HL-60 (cell line): ENCODE data around the gene RAB40B.
A peak's percentile ranks its signal among the peaks of the same experiment; 100 is the strongest.
"Not testable (repeated sequence)": the region's sequence is repeated elsewhere in the genome, so short reads cannot be mapped to it uniquely, and the experiment has no call there.

Experiments used
- DNase-seq, 2 experiments: peaks; one replicate each; pipeline ENCODE4 v3.0.0-alpha.2; 2010 to 2020; ENCODE audit warnings: low read depth in 1 of 2, low spot score in 1 of 2
- H3K27ac ChIP-seq: fragments of 250-450 bp; sonication (Bioruptor Pico); replicated peaks from 2 replicates; pipeline ENCODE4 v1.5.1; 2020; ENCODE audit warnings: mild to moderate bottlenecking, moderate library complexity
- H3K27me3 ChIP-seq: fragments of 250-450 bp; sonication (Bioruptor Pico); 2 replicates; pipeline ENCODE4 v1.5.1; 2021; ENCODE audit warnings: mild to moderate bottlenecking, moderate library complexity; ENCODE audit not compliant: insufficient read depth, poor library complexity, severe bottlenecking
- H3K4me3 ChIP-seq: replicated peaks from 2 replicates; pipeline ENCODE4 v1.5.1; 2011; ENCODE audit warnings: mild to moderate bottlenecking, control low read depth, low read length; ENCODE audit not compliant: insufficient read depth
- GABPA ChIP-seq: IDR thresholded peaks from 2 replicates; pipeline ENCODE4 v1.6.1; 2012; ENCODE audit warnings: low read depth
- POLR2AphosphoS5 ChIP-seq: IDR thresholded peaks from 2 replicates; pipeline ENCODE4 v1.6.1; 2012; ENCODE audit warnings: low read depth
- SPI1 ChIP-seq: IDR thresholded peaks from 2 replicates; pipeline ENCODE4 v1.6.1; 2012; ENCODE audit warnings: low read depth, mild to moderate bottlenecking, borderline replicate concordance
- TF ChIP-seq, protein P1 (sequence below): IDR thresholded peaks from 2 replicates; pipeline ENCODE4 v1.6.1; 2012; ENCODE audit warnings: low read depth; ENCODE audit not compliant: insufficient replicate concordance
- TF ChIP-seq, protein P2 (sequence below): IDR thresholded peaks from one replicate; pipeline ENCODE4 v1.5.1; 2011; ENCODE audit warnings: low read length, control low read depth, inconsistent platforms; ENCODE audit not compliant: insufficient read depth

RAB40B gene

DNA sequence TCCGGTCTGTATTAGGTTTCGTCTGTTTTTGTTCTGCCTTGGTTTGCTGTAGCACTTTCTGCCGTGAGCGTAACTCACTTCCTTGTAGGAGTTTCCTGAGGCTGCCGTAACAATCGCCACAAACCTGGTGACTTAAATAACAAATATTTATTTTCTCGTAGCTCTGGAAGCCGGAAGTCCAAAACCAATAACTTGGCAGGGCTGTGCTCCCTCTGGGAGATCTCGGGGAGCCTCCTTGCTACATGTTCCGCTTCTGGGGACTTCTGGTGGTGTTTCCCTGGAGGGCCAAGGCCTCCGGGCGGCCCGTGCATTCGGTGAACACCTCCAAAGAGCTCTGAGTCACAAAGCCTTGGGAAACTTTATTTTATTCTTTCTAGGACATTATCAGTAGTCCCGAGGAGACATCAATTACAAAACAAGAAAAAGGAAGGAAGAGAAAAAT lies 43.4 kb downstream of the RAB40B start:
- Histone ChIP-seq H3K4me3 (no peak overlapping the region), H3K27ac (peak overlapping the region; percentile 74), H3K27me3 (no peaks in the 10 kb centered on the region)
- peak; percentile 57 to 76 for DNase-seq
- TF ChIP-seq, protein P1, sequence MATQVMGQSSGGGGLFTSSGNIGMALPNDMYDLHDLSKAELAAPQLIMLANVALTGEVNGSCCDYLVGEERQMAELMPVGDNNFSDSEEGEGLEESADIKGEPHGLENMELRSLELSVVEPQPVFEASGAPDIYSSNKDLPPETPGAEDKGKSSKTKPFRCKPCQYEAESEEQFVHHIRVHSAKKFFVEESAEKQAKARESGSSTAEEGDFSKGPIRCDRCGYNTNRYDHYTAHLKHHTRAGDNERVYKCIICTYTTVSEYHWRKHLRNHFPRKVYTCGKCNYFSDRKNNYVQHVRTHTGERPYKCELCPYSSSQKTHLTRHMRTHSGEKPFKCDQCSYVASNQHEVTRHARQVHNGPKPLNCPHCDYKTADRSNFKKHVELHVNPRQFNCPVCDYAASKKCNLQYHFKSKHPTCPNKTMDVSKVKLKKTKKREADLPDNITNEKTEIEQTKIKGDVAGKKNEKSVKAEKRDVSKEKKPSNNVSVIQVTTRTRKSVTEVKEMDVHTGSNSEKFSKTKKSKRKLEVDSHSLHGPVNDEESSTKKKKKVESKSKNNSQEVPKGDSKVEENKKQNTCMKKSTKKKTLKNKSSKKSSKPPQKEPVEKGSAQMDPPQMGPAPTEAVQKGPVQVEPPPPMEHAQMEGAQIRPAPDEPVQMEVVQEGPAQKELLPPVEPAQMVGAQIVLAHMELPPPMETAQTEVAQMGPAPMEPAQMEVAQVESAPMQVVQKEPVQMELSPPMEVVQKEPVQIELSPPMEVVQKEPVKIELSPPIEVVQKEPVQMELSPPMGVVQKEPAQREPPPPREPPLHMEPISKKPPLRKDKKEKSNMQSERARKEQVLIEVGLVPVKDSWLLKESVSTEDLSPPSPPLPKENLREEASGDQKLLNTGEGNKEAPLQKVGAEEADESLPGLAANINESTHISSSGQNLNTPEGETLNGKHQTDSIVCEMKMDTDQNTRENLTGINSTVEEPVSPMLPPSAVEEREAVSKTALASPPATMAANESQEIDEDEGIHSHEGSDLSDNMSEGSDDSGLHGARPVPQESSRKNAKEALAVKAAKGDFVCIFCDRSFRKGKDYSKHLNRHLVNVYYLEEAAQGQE = peak; percentile 22
- peak; percentile 52; the same call in 1 of the 2 replicates for TF ChIP-seq GABPA
- TF ChIP-seq SPI1 = peak; percentile 54; the same call in 1 of the 2 replicates
- TF ChIP-seq, protein P2, sequence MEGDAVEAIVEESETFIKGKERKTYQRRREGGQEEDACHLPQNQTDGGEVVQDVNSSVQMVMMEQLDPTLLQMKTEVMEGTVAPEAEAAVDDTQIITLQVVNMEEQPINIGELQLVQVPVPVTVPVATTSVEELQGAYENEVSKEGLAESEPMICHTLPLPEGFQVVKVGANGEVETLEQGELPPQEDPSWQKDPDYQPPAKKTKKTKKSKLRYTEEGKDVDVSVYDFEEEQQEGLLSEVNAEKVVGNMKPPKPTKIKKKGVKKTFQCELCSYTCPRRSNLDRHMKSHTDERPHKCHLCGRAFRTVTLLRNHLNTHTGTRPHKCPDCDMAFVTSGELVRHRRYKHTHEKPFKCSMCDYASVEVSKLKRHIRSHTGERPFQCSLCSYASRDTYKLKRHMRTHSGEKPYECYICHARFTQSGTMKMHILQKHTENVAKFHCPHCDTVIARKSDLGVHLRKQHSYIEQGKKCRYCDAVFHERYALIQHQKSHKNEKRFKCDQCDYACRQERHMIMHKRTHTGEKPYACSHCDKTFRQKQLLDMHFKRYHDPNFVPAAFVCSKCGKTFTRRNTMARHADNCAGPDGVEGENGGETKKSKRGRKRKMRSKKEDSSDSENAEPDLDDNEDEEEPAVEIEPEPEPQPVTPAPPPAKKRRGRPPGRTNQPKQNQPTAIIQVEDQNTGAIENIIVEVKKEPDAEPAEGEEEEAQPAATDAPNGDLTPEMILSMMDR = no peak

GRCh38 chr17:82654611-82655010 lies 43.9 kb downstream of the RAB40B start:
- not testable (repeated sequence) for H3K27me3 ChIP-seq, H3K4me3 ChIP-seq
- peak in 1 of 2 experiments; percentile 14 for DNase-seq
- H3K27ac ChIP-seq = peak overlapping the region; percentile 74

DNA sequence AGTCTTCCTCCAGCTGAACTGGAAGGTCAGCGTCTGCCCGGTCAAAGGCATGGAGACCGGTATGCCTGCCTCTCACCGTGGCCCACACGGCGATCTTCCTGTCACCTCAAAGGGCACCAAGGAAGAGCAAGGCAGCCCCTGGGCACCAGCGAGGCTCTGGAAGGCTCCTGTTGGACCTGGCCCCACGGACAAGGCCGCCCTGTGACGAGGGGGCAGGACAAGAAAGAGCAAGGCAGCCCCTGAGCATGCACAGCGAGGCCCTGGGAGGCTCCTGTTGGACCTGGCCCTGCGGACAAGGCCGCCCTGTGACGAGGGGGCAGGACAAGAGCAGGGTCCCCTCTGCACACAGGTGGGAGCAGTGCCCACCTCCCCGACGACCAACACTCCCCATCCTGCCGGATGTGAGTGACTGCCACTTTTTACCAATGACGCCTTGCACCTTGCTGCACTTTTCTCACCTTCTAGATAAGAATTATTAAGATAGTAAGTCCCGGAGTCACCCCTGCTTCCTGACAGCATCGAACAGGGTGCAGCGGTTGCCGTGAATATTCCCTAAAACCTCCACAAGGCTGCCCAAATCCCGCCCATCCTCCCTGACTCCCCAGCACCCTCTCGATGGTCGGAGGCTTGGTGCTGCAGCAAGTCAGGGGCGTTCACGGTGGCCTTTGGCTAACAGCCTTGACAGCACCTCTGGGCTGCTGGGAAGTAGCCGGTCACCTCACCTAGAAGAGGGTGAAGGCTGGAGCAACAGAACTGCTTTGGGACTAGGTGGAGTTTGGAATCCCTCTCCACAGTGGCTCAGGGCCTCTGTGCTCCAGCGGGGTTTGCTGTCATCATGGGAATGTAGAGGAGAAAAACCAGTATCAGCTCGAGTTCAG lies 44.6 kb downstream of the RAB40B start:
- no peak for DNase-seq
- no peaks in the 10 kb centered on the region for H3K27me3 ChIP-seq
- no peak overlapping the region for H3K4me3 ChIP-seq
- TF ChIP-seq GABPA (no peak), POLR2AphosphoS5 (no peak), SPI1 (no peak)
- TF ChIP-seq, protein P1 = no peak
- TF ChIP-seq, protein P2 = no peak
- H3K27ac ChIP-seq = peak overlapping the region; percentile 74

- TF ChIP-seq, protein P2 = no peak
- TF ChIP-seq POLR2AphosphoS5 (no peak), GABPA (no peak), SPI1 (no peak)
- TF ChIP-seq, protein P1 = no peak
- Histone ChIP-seq H3K27me3 (no peaks in the 10 kb centered on the region), H3K27ac (no peak overlapping the region), H3K4me3 (no peak overlapping the region)
- DNase-seq = no peak
Observed at GRCh38 chr17:82650723-82651122, 47.8 kb downstream of the RAB40B start.
